Measurements from ENCODE around the gene PCGF1. TPM values are rescaled to one million over a fixed set of nuclear protein-coding genes. Genes with fewer than 3 reads are reported as not detected.

PCGF1 gene
- total and polyA plus RNA-seq, 2 of the 13 experiments (the other 11 are each of a cell fraction or from before 2014, with no cell fraction given), result 20.4 to 22.6 TPM

DNA sequence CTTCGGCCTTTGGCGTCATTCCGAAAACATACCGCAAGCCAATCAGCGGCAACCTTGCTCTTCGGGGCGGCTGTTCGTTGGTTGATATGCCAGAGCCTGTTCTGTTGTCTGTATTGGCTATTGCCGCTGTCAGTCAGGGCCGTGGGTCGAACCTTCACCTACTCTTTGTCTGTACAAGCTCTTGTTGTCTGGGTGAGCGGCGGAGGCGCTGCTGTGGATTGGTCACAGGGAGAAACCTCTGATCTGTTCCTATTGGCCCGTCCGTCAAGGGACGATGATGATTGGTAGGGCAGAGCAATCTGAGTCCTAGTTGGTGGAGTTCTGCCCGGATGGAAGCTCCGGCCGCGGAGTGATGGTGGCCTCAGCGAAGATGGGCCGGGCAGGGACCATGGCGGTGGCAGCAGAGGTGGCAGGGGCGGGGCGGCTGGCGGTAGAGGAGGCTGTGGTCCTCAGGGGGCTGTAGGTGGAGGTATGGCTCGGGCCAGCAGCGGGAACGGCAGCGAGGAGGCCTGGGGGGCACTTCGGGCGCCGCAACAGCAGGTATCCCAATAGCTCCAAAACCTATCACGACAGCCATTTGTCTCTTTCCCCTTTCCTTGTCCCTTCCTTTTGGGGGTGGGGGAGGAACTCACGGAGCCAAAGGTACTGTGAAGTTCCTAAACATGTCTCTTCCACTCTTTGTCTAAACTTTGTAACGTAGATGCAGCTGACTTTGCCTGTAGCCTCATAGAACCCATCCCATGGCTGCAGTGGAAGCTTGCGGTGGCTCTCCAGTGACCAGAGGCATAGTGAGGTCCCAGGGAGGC lies 49.2 kb downstream of the PCGF1 start, which contains the start of gene WBP1 (continued):
- 0 out of 2 replicates have a peak, but pooled peaks have one; percentile 47 for TF ChIP-seq ZFP37 (CRISPR knock-in tag; IDR thresholded peaks at IDR 0.05; ENCODE audit: borderline replicate concordance)
- TF ChIP-seq ZNF598 (CRISPR knock-in tag; IDR thresholded peaks at IDR 0.05; ENCODE audit: borderline replicate concordance), result 0 out of 2 replicates have a peak, but pooled peaks have one; percentile 44
- peak; percentile 36; the same call in 1 of the 2 replicates for TF ChIP-seq ARNT2 (CRISPR knock-in tag; IDR thresholded peaks at IDR 0.05; ENCODE audit: low read depth)
- 0 out of 2 replicates have a peak, but pooled peaks have one; percentile 12 for TF ChIP-seq TARDBP (CRISPR knock-in tag; IDR thresholded peaks at IDR 0.05)
- TF ChIP-seq, protein P1, sequence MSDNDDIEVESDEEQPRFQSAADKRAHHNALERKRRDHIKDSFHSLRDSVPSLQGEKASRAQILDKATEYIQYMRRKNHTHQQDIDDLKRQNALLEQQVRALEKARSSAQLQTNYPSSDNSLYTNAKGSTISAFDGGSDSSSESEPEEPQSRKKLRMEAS (IDR thresholded peaks at IDR 0.05), result peak; percentile 60
- TF ChIP-seq FOXK2 (IDR thresholded peaks at IDR 0.05), result peak; percentile 94
- peak; percentile 65 for TF ChIP-seq THAP11 (CRISPR knock-in tag; IDR thresholded peaks at IDR 0.05)
- TF ChIP-seq ZC3H13 (CRISPR knock-in tag; IDR thresholded peaks at IDR 0.05), result peak; percentile 23; the same call in 1 of the 2 replicates
- TF ChIP-seq ZNF768 (CRISPR knock-in tag; IDR thresholded peaks at IDR 0.05), result peak; percentile 22; the same call in 1 of the 2 replicates
- peak; percentile 33; the same call in 1 of the 2 replicates for TF ChIP-seq TMF1 (CRISPR knock-in tag; IDR thresholded peaks at IDR 0.05; ENCODE audit: low read depth)
- no peak for TF ChIP-seq GABPA (IDR thresholded peaks at IDR 0.05; ENCODE audit: low read depth, low read length)
- peak; percentile 76; the same call in 1 of the 2 replicates for TF ChIP-seq GABPA (CRISPR knock-in tag; IDR thresholded peaks at IDR 0.05; ENCODE audit: low read depth)
- TF ChIP-seq THAP9 (CRISPR knock-in tag; IDR thresholded peaks at IDR 0.05; ENCODE audit: borderline replicate concordance), result peak; percentile 68; the same call in 1 of the 2 replicates
- peak; percentile 46 for TF ChIP-seq ZNF687 (CRISPR knock-in tag; IDR thresholded peaks at IDR 0.05)
- peak; percentile 76 for TF ChIP-seq FOXP1 (IDR thresholded peaks at IDR 0.05)
- no peak for TF ChIP-seq FOXP1 (CRISPR knock-in tag; IDR thresholded peaks at IDR 0.05)
- TF ChIP-seq, protein P2, sequence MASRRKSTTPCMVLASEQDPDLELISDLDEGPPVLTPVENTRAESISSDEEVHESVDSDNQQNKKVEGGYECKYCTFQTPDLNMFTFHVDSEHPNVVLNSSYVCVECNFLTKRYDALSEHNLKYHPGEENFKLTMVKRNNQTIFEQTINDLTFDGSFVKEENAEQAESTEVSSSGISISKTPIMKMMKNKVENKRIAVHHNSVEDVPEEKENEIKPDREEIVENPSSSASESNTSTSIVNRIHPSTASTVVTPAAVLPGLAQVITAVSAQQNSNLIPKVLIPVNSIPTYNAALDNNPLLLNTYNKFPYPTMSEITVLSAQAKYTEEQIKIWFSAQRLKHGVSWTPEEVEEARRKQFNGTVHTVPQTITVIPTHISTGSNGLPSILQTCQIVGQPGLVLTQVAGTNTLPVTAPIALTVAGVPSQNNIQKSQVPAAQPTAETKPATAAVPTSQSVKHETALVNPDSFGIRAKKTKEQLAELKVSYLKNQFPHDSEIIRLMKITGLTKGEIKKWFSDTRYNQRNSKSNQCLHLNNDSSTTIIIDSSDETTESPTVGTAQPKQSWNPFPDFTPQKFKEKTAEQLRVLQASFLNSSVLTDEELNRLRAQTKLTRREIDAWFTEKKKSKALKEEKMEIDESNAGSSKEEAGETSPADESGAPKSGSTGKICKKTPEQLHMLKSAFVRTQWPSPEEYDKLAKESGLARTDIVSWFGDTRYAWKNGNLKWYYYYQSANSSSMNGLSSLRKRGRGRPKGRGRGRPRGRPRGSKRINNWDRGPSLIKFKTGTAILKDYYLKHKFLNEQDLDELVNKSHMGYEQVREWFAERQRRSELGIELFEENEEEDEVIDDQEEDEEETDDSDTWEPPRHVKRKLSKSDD (CRISPR knock-in tag; IDR thresholded peaks at IDR 0.05; ENCODE audit: low read depth), result peak; percentile 78; the same call in 1 of the 2 replicates
- peak; percentile 57; the same call in 1 of the 2 replicates for TF ChIP-seq ZNF713 (CRISPR knock-in tag; IDR thresholded peaks at IDR 0.05)
- peak; percentile 88; the same call in 1 of the 2 replicates for TF ChIP-seq RFXANK (CRISPR knock-in tag; IDR thresholded peaks at IDR 0.05)
- TF ChIP-seq ZFP36L1 (CRISPR knock-in tag; IDR thresholded peaks at IDR 0.05), result no peak
- TF ChIP-seq NBN (conservative IDR thresholded peaks at IDR 0.05), result no peak
